Uterus (tissue), 4 donors: Measurements from ENCODE around the gene FAM184A. TPM values are rescaled to one million over a fixed set of nuclear protein-coding genes. Genes with fewer than 3 reads are reported as not detected.
"Not testable (repeated sequence)": the region's sequence is repeated elsewhere in the genome, so short reads cannot be mapped to it uniquely, and the experiment has no call there.

Experiments used
- DNase-seq, 2 donors: peaks; one replicate each; pipeline ENCODE4 v3.0.0-alpha.2; 2019 to 2020
- H3K27ac ChIP-seq, 2 donors: fragments of 200-600 bp; sonication (generic); 1 replicate in 1 of 2; 2 replicates in 1 of 2; pipeline ENCODE4 v1.5.1; 2016 to 2018
- H3K27me3 ChIP-seq, 2 donors: fragments of 200-600 bp; sonication (generic); one replicate each; pipeline ENCODE4 v1.5.1; 2018 to 2019; ENCODE audit warnings: control low read depth in 1 of 2
- H3K36me3 ChIP-seq, 2 donors: fragments of 200-600 bp; sonication (generic); one replicate each; pipeline ENCODE4 v1.5.1; 2019; ENCODE audit warnings: control low read depth in 1 of 2
- H3K4me1 ChIP-seq, 2 donors: fragments of 200-600 bp; sonication (generic); one replicate each; pipeline ENCODE4 v1.5.1; 2018 to 2019; ENCODE audit warnings: control low read depth in 1 of 2
- H3K4me3 ChIP-seq, 2 donors: fragments of 200-600 bp; sonication (generic); 1 replicate in 1 of 2; 2 replicates in 1 of 2; pipeline ENCODE4 v1.5.1; 2018 to 2019; ENCODE audit warnings: mild to moderate bottlenecking in 1 of 2
- H3K9me3 ChIP-seq, 2 donors: fragments of 200-600 bp; sonication (generic); one replicate each; pipeline ENCODE4 v1.5.1; 2019; ENCODE audit warnings: control low read depth in 1 of 2
- CTCF ChIP-seq, 4 experiments: fragments of 200-600 bp in 2 of 4; fragments of 450-650 bp in 2 of 4; sonication (generic) in 2 of 4; IDR thresholded peaks; one replicate each; pipeline ENCODE4 v1.5.1; 2016 to 2019; ENCODE audit warnings: antibody characterized with exemption in 4 of 4, mild to moderate bottlenecking in 2 of 4, moderate library complexity in 1 of 4
- POLR2A ChIP-seq, 2 donors: fragments of 450-650 bp; IDR thresholded peaks; one replicate each; pipeline ENCODE4 v1.6.1; 2016; ENCODE audit warnings: antibody characterized with exemption in 2 of 2, mild to moderate bottlenecking in 1 of 2, moderate library complexity in 1 of 2
- intact Hi-C: fragments of 100-400 bp; cut with DNase I; formaldehyde crosslinking; loops from one replicate; pipeline ENCODE4 v1.15.1; 2023; ENCODE audit warnings: low total_unique reads
- total RNA-seq, 4 donors: library from RNA; depleted of rRNA in 3 of 4; stranded (reverse); fragments of >200 nt in 3 of 4; gene quantifications; one replicate each; pipeline versions ENCODE4 v1.1.0 to v1.2.4, GENCODE V29; 2014 to 2023
- donor health status: DM: yes; HTN: yes; CAD: no.

Gene FAM184A
- total RNA-seq, 4 donors from 2014 or later, result 1.8 to 9.5 (median 5.1) TPM

- no peaks in the 10 kb centered on the region for H3K27me3 ChIP-seq
- H3K4me3 ChIP-seq, result no peak overlapping the region
- H3K36me3 ChIP-seq, result no peaks in the 10 kb centered on the region
- no peaks in the 10 kb centered on the region for H3K9me3 ChIP-seq
- intact Hi-C loops, result no loop called here
- TF ChIP-seq CTCF (IDR thresholded peaks at IDR 0.05) (no peak), POLR2A (IDR thresholded peaks at IDR 0.05) (no peak)
- H3K27ac ChIP-seq, result no peak overlapping the region
- H3K4me1 ChIP-seq, result no peaks in the 10 kb centered on the region
- no peak for DNase-seq
These were observed 55.7 kb downstream of the FAM184A start for GRCh38 chr6:119022796-119023195.

- Histone ChIP-seq H3K4me3 (no peak overlapping the region), H3K27me3 (no peaks in the 10 kb centered on the region), H3K4me1 (no peaks in the 10 kb centered on the region), H3K9me3 (no peaks in the 10 kb centered on the region), H3K36me3 (no peaks in the 10 kb centered on the region), H3K27ac (no peak overlapping the region)
- TF ChIP-seq POLR2A (IDR thresholded peaks at IDR 0.05), result no peak
- DNase-seq, result no peak
- intact Hi-C loops, result no loop called here
These were observed 57.6 kb downstream of the FAM184A start for GRCh38 chr6:119020597-119021561.

- intact Hi-C loops, H3K9me3 ChIP-seq, H3K27ac ChIP-seq, H3K4me3 ChIP-seq, H3K36me3 ChIP-seq, H3K27me3 ChIP-seq, H3K4me1 ChIP-seq, DNase-seq: not testable (repeated sequence)
These were observed 63.3 kb downstream of the FAM184A start for GRCh38 chr6:119015165-119015564.

GRCh38 chr6:119012521-119012920 lies 65.9 kb downstream of the FAM184A start:
- no peaks in the 10 kb centered on the region for H3K36me3 ChIP-seq

GRCh38 chr6:119009266-119009665 lies 69.2 kb downstream of the FAM184A start:
- intact Hi-C loops, H3K27ac ChIP-seq, DNase-seq, H3K4me1 ChIP-seq, H3K9me3 ChIP-seq, H3K27me3 ChIP-seq, H3K4me3 ChIP-seq, H3K36me3 ChIP-seq: not testable (repeated sequence)

More at GRCh38 chr6:119012521-119012920, 65.9 kb downstream of the FAM184A start:
- Histone ChIP-seq H3K27ac (no peak overlapping the region), H3K27me3 (no peaks in the 10 kb centered on the region), H3K9me3 (no peaks in the 10 kb centered on the region), H3K4me3 (no peak overlapping the region), H3K4me1 (no peaks in the 10 kb centered on the region)
- DNase-seq, result no peak
- TF ChIP-seq POLR2A (IDR thresholded peaks at IDR 0.05), result no peak
- TF ChIP-seq CTCF (IDR thresholded peaks at IDR 0.05), result no peak
- intact Hi-C loops, result no loop called here

- Histone ChIP-seq H3K27me3 (no peaks in the 10 kb centered on the region), H3K36me3 (no peaks in the 10 kb centered on the region), H3K4me3 (no peak overlapping the region), H3K27ac (no peak overlapping the region), H3K4me1 (no peaks in the 10 kb centered on the region), H3K9me3 (no peaks in the 10 kb centered on the region)
- no peak for DNase-seq
- intact Hi-C loops, result no loop called here
- TF ChIP-seq CTCF (IDR thresholded peaks at IDR 0.05) (no peak), POLR2A (IDR thresholded peaks at IDR 0.05) (no peak)
These were observed 71.5 kb downstream of the FAM184A start for GRCh38 chr6:119006974-119007373.
